Activated B cell treated with CpG ODN at 0.5 μM for 24 hours (primary cell): ENCODE measurements around the gene TRIM5. TPM values are rescaled to one million over a fixed set of nuclear protein-coding genes. Genes with fewer than 3 reads are reported as not detected.
"Not testable (repeated sequence)": the region's sequence is repeated elsewhere in the genome, so short reads cannot be mapped to it uniquely, and the experiment has no call there.

Experiments used
- ATAC-seq: fragments of 200-7000 bp; cut with Tn5 transposase; one replicate; pipeline ENCODE4 v1.10.0; 2021; ENCODE audit warnings: low read depth, mild to moderate bottlenecking, moderate library complexity
- CTCF ChIA-PET: fragments of 350-600 bp; sonication (Branson Sonifier 250); formaldehyde crosslinking; loops from one replicate; lab custom pipeline; 2021; ENCODE audit warnings: antibody characterized with exemption; lab: Charles Lee
- POLR2A ChIA-PET: fragments of 350-600 bp; sonication (Branson Sonifier 250); formaldehyde crosslinking; loops from one replicate; lab custom pipeline; 2021; ENCODE audit warnings: antibody characterized with exemption; lab: Charles Lee
- DNase-seq: peaks from one replicate; pipeline ENCODE4 v3.0.0; 2022
- H3K27ac Mint-ChIP-seq: one replicate; pipeline ENCODE4 v1.8.0; 2020; ENCODE audit warnings: mixed read lengths
- H3K27me3 Mint-ChIP-seq: one replicate; pipeline ENCODE4 v1.8.0; 2021; ENCODE audit warnings: mixed read lengths
- H3K36me3 Mint-ChIP-seq: one replicate; pipeline ENCODE4 v1.8.0; 2021; ENCODE audit warnings: low read depth, mixed read lengths
- H3K4me1 Mint-ChIP-seq: one replicate; pipeline ENCODE4 v1.8.0; 2021; ENCODE audit warnings: mixed read lengths
- H3K4me3 Mint-ChIP-seq: one replicate; pipeline ENCODE4 v1.8.0; 2020; ENCODE audit warnings: mild to moderate bottlenecking, mixed read lengths
- H3K9me3 Mint-ChIP-seq: one replicate; pipeline ENCODE4 v1.8.0; 2020; ENCODE audit warnings: mixed read lengths
- CTCF ChIP-seq: fragments of 200-600 bp; IDR thresholded peaks from one replicate; pipeline ENCODE4 v1.8.0; 2022; ENCODE audit warnings: antibody characterized with exemption, mild to moderate bottlenecking
- intact Hi-C: fragments of 100-400 bp; cut with micrococcal nuclease; formaldehyde crosslinking; loops from one replicate; pipeline ENCODE4 v1.15.1; 2024
- total RNA-seq: library from RNA; stranded (reverse); gene quantifications from 2 replicates; pipeline ENCODE4 v1.2.3, GENCODE V29; 2022

TRIM5 gene
- total RNA-seq, 1 donor from 2014 or later: 36.3 TPM

- no peaks in the 10 kb centered on the region for H3K27me3 Mint-ChIP-seq
- POLR2A ChIA-PET: no interaction called here
- CTCF ChIA-PET: no interaction called here
- H3K36me3 Mint-ChIP-seq: peaks cover 28% of the 10 kb centered on the region
- no peak overlapping the region for H3K4me3 Mint-ChIP-seq
- intact Hi-C loops: no loop called here
- DNase-seq (no peak), ATAC-seq (no peak)
- no peaks in the 10 kb centered on the region for H3K4me1 Mint-ChIP-seq
- H3K9me3 Mint-ChIP-seq: no peaks in the 10 kb centered on the region
- TF ChIP-seq CTCF: no peak
- H3K27ac Mint-ChIP-seq: no peak overlapping the region
Measured at GRCh38 chr11:5658318-5658717, 26.6 kb downstream of the TRIM5 start.

GRCh38 chr11:5656956-5657355, 27.9 kb downstream of the TRIM5 start:
- intact Hi-C loops, DNase-seq, H3K4me1 Mint-ChIP-seq, H3K27ac Mint-ChIP-seq, H3K27me3 Mint-ChIP-seq, POLR2A ChIA-PET, H3K9me3 Mint-ChIP-seq, H3K4me3 Mint-ChIP-seq, ATAC-seq, CTCF ChIA-PET: not testable (repeated sequence)
- H3K36me3 Mint-ChIP-seq: peaks cover 25% of the 10 kb centered on the region

- ChIA-PET POLR2A (interaction anchor here (0.6 kb wide), 1 partner anchor 38 kb away, joined by 3 read pairs; no protein-coding TSS in a partner anchor), CTCF (no interaction called here)
- H3K4me1 Mint-ChIP-seq: no peaks in the 10 kb centered on the region
- ATAC-seq (no peak), DNase-seq (no peak)
- peaks cover 18% of the 10 kb centered on the region for H3K36me3 Mint-ChIP-seq
- no peak overlapping the region for H3K4me3 Mint-ChIP-seq
- TF ChIP-seq CTCF: no peak
- intact Hi-C loops: no loop called here
- H3K27ac Mint-ChIP-seq: no peak overlapping the region
- no peaks in the 10 kb centered on the region for H3K27me3 Mint-ChIP-seq
- peaks cover 2% of the 10 kb centered on the region for H3K9me3 Mint-ChIP-seq
Measured at GRCh38 chr11:5655474-5655873, 29.4 kb downstream of the TRIM5 start.

- no peaks in the 10 kb centered on the region for H3K27me3 Mint-ChIP-seq
- intact Hi-C loops: no loop called here
- no peak overlapping the region for H3K4me3 Mint-ChIP-seq
- DNase-seq: no peak
- ChIA-PET CTCF (no interaction called here), POLR2A (no interaction called here)
- no peaks in the 10 kb centered on the region for H3K4me1 Mint-ChIP-seq
- H3K9me3 Mint-ChIP-seq: no peaks in the 10 kb centered on the region
- peaks cover 51% of the 10 kb centered on the region for H3K36me3 Mint-ChIP-seq
- ATAC-seq: no peak
- no peak for TF ChIP-seq CTCF
- H3K27ac Mint-ChIP-seq: no peak overlapping the region
Measured at GRCh38 chr11:5646139-5646538, 38.7 kb downstream of the TRIM5 start.

- Mint-ChIP-seq H3K9me3 (no peaks in the 10 kb centered on the region), H3K27me3 (no peaks in the 10 kb centered on the region), H3K4me1 (no peaks in the 10 kb centered on the region), H3K27ac (peak overlapping the region; percentile 15), H3K4me3 (no peak overlapping the region), H3K36me3 (peaks cover 68% of the 10 kb centered on the region)
- ChIA-PET CTCF (no interaction called here), POLR2A (no interaction called here)
- no peak for TF ChIP-seq CTCF
- ATAC-seq (no peak), DNase-seq (no peak)
- intact Hi-C loops: no loop called here
Measured at GRCh38 chr11:5643585-5643984, 41.3 kb downstream of the TRIM5 start.

- Mint-ChIP-seq H3K27ac (no peak overlapping the region), H3K27me3 (no peaks in the 10 kb centered on the region), H3K36me3 (peaks cover 88% of the 10 kb centered on the region), H3K4me1 (no peaks in the 10 kb centered on the region), H3K4me3 (no peak overlapping the region), H3K9me3 (no peaks in the 10 kb centered on the region)
- ChIA-PET POLR2A (interaction anchor here (0.7 kb wide), 1 partner anchor 42 kb away, joined by 3 read pairs; no protein-coding TSS in a partner anchor), CTCF (no interaction called here)
- intact Hi-C loops: no loop called here
- no peak for TF ChIP-seq CTCF
- ATAC-seq (no peak), DNase-seq (no peak)
Measured at GRCh38 chr11:5639953-5640352, 44.9 kb downstream of the TRIM5 start.
